GM12892 (cell line): ENCODE data around the gene GPNMB.

ENCODE experiments used
- POLR2A ChIP-seq: IDR thresholded peaks from 2 replicates; pipeline ENCODE4 v1.6.1; 2011; ENCODE audit warnings: low read depth, low read length, control low read depth
- POLR2AphosphoS5 ChIP-seq: IDR thresholded peaks from 2 replicates; pipeline ENCODE4 v1.6.1; 2011; ENCODE audit warnings: low read depth, low read length, control low read depth
- TAF1 ChIP-seq: IDR thresholded peaks from 2 replicates; pipeline ENCODE4 v1.6.1; 2011; ENCODE audit warnings: low read depth, mild to moderate bottlenecking, control low read depth, low read length, borderline replicate concordance

DNA sequence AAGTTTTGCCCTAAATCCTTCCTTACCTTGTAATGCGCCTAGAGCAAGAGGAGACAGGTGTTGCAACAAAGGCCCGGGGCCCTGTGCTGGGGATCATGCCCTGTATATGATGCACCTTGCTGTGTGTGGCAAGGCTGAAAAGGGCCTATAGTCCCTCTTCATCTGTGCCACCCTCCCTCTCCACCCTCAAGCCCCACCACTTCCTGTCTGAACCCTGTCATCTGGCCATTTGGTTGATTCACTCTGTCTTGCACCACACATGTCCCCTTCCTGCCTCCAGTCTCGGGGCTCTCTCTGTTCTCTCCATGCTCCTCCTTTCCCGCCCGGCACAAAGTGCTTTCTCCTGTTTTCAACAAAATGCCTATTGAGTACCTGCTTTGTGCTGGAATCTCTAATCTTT is 41.0 kb downstream of the GPNMB start:
- no peak for TF ChIP-seq POLR2A
- no peak for TF ChIP-seq POLR2AphosphoS5
- TF ChIP-seq TAF1 = no peak
